Tibial artery (tissue), 4 donors: Measurements from ENCODE around the gene SECTM1.

ENCODE experiments used
- DNase-seq, 2 donors: peaks; one replicate each; pipeline ENCODE4 v3.0.0-alpha.2; 2019
- H3K27ac ChIP-seq, 2 donors: fragments of 200-600 bp; sonication (generic) in 1 of 2; 1 replicate in 1 of 2; 2 replicates in 1 of 2; pipeline ENCODE4 v1.5.1; 2018 to 2019; ENCODE audit warnings: mild to moderate bottlenecking in 1 of 2
- H3K27me3 ChIP-seq, 2 donors: fragments of 200-600 bp; sonication (generic) in 1 of 2; one replicate each; pipeline versions ENCODE4 v1.5.1 to v1.6.0; 2016 to 2019
- H3K36me3 ChIP-seq, 3 donors: fragments of 200-600 bp; sonication (generic) in 2 of 3; one replicate each; pipeline ENCODE4 v1.5.1; 2016 to 2019; ENCODE audit warnings: mild to moderate bottlenecking in 2 of 3
- H3K4me1 ChIP-seq, 4 donors: fragments of 200-600 bp; sonication (generic) in 2 of 4; 1 replicate in 3 of 4; 2 replicates in 1 of 4; pipeline ENCODE4 v1.5.1; 2016 to 2019
- H3K4me3 ChIP-seq, 2 donors: fragments of 200-600 bp; sonication (generic) in 1 of 2; 1 replicate in 1 of 2; 2 replicates in 1 of 2; pipeline ENCODE4 v1.5.1; 2018 to 2019; ENCODE audit warnings: mild to moderate bottlenecking in 2 of 2
- H3K9me3 ChIP-seq, 3 donors: fragments of 200-600 bp; sonication (generic) in 1 of 3; one replicate each; pipeline ENCODE4 v1.5.1; 2016 to 2019
- CTCF ChIP-seq, 2 experiments: fragments of 200-600 bp in 1 of 2; fragments of 450-650 bp in 1 of 2; IDR thresholded peaks; one replicate each; pipeline ENCODE4 v1.5.1; 2017 to 2019; ENCODE audit warnings: antibody characterized with exemption in 2 of 2, mild to moderate bottlenecking in 1 of 2, moderate library complexity in 1 of 2
- intact Hi-C: fragments of 100-400 bp; cut with DNase I; formaldehyde crosslinking; loops from one replicate; pipeline ENCODE4 v1.15.0; 2023; ENCODE audit warnings: low total_unique reads

Gene SECTM1

GRCh38 chr17:82321947-82322466 lies 11.6 kb downstream of the SECTM1 start:
- intact Hi-C loops, result loop anchor here (2.0 kb wide), 1 partner anchor 115 kb away; no protein-coding TSS in a partner anchor
- H3K36me3 ChIP-seq, result no peaks in the 10 kb centered on the region

GRCh38 chr17:82320956-82321927 lies 12.3 kb downstream of the SECTM1 start:
- peaks cover 0 to 64% of the 10 kb centered on the region in 2 donors for H3K27me3 ChIP-seq
- TF ChIP-seq CTCF (IDR thresholded peaks at IDR 0.05), result peak; percentile 91 to 93
- H3K36me3 ChIP-seq, result no peaks in the 10 kb centered on the region
- intact Hi-C loops, result loop anchor here (2.0 kb wide), 1 partner anchor 114 kb away; no protein-coding TSS in a partner anchor
- no peaks in the 10 kb centered on the region for H3K9me3 ChIP-seq
- no peak for DNase-seq
- H3K27ac ChIP-seq, result no peak overlapping the region
- no peak overlapping the region for H3K4me3 ChIP-seq
- H3K4me1 ChIP-seq, result peaks cover 0 to 10% (median 5%) of the 10 kb centered on the region in 4 donors

More at GRCh38 chr17:82321947-82322466, 11.6 kb downstream of the SECTM1 start:
- no peak overlapping the region for H3K27ac ChIP-seq
- no peak for DNase-seq
- H3K9me3 ChIP-seq, result no peaks in the 10 kb centered on the region
- peaks cover 0 to 10% (median 5%) of the 10 kb centered on the region in 4 donors for H3K4me1 ChIP-seq
- peaks cover 0 to 64% of the 10 kb centered on the region in 2 donors for H3K27me3 ChIP-seq
- TF ChIP-seq CTCF (IDR thresholded peaks at IDR 0.05), result no peak
- no peak overlapping the region for H3K4me3 ChIP-seq

- Histone ChIP-seq H3K9me3 (no peaks in the 10 kb centered on the region), H3K36me3 (no peaks in the 10 kb centered on the region), H3K27ac (no peak overlapping the region), H3K4me3 (no peak overlapping the region), H3K4me1 (peaks cover 0 to 15% (median 10%) of the 10 kb centered on the region in 4 donors), H3K27me3 (peaks cover 0 to 69% of the 10 kb centered on the region in 2 donors)
- TF ChIP-seq CTCF (IDR thresholded peaks at IDR 0.05), result no peak
- no peak for DNase-seq
- intact Hi-C loops, result loop anchor here (2.0 kb wide), 1 partner anchor 113 kb away; no protein-coding TSS in a partner anchor
Observed at GRCh38 chr17:82320140-82320840, 13.3 kb downstream of the SECTM1 start.

- Histone ChIP-seq H3K4me3 (no peak overlapping the region), H3K27me3 (peaks cover 0 to 74% of the 10 kb centered on the region in 2 donors), H3K9me3 (no peaks in the 10 kb centered on the region), H3K36me3 (no peaks in the 10 kb centered on the region), H3K4me1 (peaks cover 0 to 16% (median 11%) of the 10 kb centered on the region in 4 donors), H3K27ac (no peak overlapping the region)
- no peak for TF ChIP-seq CTCF (IDR thresholded peaks at IDR 0.05)
- intact Hi-C loops, result loop anchor here (2.0 kb wide), 1 partner anchor 113 kb away; no protein-coding TSS in a partner anchor
- DNase-seq, result no peak
Observed at GRCh38 chr17:82319619-82320062, 13.9 kb downstream of the SECTM1 start.
